Fibroblast of gingiva (primary cell): ENCODE data around the gene SCMH1.
"Not testable (repeated sequence)": the region's sequence is repeated elsewhere in the genome, so short reads cannot be mapped to it uniquely, and the experiment has no call there.

Experiments
- DNase-seq: peaks from one replicate; pipeline ENCODE4 v3.0.0-alpha.2; 2011; ENCODE audit warnings: low read depth

Gene SCMH1

GRCh38 chr1:41152622-41153044 lies 89.5 kb downstream of the SCMH1 start:
- peak; percentile 89 for DNase-seq

DNA sequence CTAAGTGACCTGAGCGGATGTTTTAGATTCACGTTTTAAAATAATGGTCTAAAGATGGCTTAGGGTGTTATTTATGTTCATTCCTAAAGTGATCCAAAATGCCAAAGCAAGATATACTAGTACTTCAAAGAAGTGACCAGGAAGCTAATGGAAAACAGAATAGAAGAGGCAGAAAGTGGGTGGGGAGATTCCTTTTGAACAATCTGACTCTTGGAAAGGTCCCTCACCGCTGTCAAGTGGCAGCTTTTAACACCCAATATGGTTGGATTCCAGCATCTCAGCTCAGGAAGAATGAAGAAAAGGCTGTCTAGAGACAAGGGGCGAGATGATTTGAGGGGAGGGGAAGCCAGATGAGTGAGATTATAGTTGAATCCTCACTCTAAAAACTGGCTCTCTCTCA lies 90.3 kb downstream of the SCMH1 start:
- DNase-seq, result no peak

DNA sequence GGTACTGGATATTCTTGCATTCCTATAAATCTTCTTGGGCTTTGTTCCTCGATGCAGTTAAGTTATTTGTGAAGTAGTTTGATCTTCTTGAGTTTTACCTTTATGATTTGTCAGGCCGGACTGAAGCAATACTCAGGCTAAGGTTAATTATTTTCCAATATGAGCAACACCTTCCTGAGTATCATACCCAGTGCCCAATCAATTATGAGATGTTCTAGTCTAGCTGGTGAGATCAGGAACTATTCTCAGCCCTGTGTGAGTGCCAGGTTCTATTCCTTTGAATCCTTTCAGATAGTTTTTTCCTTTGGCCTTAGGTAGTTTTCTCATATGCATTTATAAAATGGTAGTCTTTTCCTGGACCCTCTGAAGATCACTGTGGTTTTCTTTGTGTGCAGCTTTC lies 92.5 kb downstream of the SCMH1 start:
- DNase-seq, result no peak

DNA sequence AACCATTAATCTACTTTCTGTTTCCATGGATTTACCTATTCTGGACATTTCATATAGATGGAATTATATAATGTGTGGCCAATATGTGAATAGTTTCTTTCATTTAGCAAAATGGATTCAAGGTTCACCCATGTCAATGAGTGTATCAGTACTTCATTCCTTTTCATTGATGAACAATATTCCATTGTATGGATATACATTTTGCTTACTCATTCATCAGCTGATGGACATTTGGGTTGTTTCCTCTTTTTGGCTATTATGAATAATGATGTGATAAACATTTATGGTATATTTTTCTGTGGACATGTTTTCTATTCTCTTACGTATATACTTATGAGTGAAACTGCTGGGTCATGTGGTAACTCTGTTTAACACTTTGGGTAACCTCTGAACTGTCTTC lies 97.8 kb downstream of the SCMH1 start:
- no peak for DNase-seq

GRCh38 chr1:41138549-41138948 lies 103.6 kb downstream of the SCMH1 start:
- DNase-seq, result no peak

DNA sequence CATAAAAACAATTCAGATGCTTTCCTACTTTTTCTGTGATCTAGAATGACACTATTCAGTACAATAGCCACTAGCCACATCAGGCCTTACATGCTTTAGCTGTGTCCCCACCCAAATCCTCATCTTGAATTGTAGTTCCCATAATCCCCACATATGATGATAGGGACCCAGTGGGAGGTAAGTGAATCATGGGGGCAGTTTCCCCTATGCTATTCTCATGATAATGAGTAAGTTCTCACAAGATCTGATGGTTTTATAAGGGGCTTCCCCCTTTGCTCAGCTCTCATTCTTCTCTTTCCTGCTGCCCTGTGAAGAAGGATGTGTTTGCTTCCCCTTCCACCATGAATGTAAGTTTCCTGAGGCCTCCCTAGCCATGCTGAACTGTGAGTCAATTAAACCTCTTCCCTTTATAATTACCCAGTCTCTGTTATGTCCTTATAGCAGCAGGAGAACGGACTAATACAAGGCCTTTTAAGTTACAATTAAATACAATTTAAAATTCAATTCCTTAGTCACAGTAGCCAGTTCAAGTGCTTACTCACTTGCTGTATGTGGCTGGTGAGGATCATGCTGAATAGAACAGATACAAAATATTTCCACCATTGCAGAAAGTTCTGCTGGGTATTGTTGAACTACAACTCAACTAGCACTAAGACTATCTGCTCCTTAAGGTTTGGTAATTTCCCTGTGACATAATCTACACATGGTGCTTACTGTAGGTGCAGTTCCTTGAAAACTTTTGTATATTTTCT lies 106.7 kb downstream of the SCMH1 start:
- DNase-seq, result no peak

- DNase-seq, result not testable (repeated sequence)
These were observed 107.8 kb downstream of the SCMH1 start for GRCh38 chr1:41134325-41134724.

- DNase-seq, result peak; percentile 86
These were observed 119.1 kb downstream of the SCMH1 start for GRCh38 chr1:41122851-41123518.

GRCh38 chr1:41122148-41122547 lies 120.0 kb downstream of the SCMH1 start:
- DNase-seq, result no peak

DNA sequence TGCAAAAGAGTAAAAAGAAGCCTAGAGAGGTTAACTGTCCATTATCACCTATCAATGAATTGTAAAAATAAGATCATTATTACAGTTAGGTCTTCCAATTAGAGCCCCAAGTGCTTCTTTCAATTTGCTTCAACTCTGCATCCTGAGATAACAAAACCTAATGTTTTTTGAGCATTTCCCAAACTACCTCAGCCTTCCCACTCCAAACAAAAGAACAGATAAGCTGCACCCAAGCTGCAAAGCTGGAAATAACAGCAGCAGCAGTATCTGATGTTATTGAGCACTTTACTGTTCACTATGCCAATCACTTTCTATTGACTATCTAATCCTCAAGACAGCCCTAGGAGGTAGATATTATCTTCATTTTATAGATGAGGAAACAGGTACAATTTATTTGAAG lies 123.5 kb downstream of the SCMH1 start:
- DNase-seq, result no peak

- DNase-seq, result not testable (repeated sequence)
These were observed 124.9 kb downstream of the SCMH1 start for GRCh38 chr1:41117241-41117640.

- no peak for DNase-seq
These were observed 131.4 kb downstream of the SCMH1 start for GRCh38 chr1:41110736-41111135.

DNA sequence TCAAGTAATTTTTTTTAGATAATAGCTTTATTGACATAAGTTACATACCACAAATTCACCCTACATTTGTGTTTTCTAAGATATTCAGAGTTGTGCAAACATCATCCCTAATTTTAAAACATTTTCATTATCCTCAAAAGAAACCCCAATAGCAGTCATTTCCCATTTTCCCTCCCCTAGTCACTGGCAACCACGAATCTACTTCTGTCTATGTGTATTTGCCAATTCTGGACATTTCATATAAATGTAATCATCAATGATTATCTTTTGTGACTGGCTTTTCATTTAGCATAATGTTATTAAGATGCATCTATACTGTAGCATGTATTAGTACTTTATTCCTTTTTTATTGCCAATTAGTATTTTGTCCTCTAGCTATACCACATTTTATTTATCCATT lies 131.8 kb downstream of the SCMH1 start:
- DNase-seq, result no peak

- peak; percentile 88 for DNase-seq
These were observed 132.6 kb downstream of the SCMH1 start for GRCh38 chr1:41109310-41110197.

GRCh38 chr1:41108696-41109275 lies 133.3 kb downstream of the SCMH1 start:
- DNase-seq, result peak; percentile 40

- DNase-seq, result no peak
These were observed 138.3 kb downstream of the SCMH1 start for GRCh38 chr1:41103766-41104165.

DNA sequence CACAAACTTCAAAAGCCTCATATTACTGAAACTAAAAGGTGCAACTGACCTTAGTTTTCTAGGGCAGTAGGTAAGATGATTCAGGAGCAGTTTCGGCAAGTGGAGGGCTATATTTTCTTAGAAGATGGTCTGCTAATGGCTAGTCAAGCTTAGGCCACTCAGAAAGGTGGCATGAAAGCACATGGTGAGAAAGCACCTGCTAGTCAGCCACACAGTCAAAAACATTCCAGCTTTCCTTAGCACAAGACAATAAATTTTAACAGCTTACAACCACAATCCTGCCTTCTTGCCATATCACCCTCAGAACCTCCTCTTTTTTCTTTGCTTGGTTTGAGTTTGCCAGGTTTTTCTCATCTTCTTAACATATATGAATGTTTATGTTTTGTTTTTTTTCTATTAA lies 139.5 kb downstream of the SCMH1 start:
- no peak for DNase-seq

- DNase-seq, result peak; percentile 98
These were observed 140.0 kb downstream of the SCMH1 start for GRCh38 chr1:41101950-41102607.

DNA sequence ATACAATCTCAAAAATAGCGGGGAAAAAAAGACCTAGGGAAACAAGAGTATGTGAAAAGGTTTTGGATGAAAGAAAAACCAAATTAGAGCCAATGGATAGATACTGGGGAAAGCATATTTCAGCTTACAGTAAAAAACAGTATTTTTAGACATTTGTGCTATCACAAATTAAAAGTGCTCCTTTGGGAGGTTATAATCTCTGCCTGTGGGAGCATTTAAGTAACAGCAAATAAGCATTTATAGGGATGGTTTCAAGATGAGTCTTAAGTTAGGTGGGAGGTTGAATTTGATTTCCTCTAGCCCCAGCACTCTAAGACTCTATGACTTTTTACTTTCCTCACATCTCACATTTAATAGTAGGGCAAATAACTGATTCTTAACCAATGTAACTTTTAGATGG lies 141.0 kb downstream of the SCMH1 start:
- DNase-seq, result no peak

DNA sequence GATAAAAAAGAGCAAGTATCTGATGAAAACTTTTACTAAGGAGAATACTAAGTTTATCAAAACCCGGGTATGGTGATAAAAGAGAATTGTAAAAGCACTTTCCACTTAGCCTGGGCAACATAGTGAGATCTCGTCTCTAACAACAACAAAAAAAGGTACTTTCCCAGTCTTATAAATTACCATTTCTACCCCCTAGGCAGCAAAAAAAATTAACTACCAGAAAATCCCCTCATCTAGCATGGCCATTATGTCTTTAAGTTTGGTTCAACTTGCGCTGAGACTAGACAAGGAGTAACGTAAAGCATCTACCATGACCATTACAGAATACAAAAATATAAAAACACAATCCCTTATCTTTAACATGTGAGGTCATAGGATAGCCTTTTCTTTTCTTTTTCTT lies 141.9 kb downstream of the SCMH1 start:
- no peak for DNase-seq

- DNase-seq, result no peak
These were observed 143.2 kb downstream of the SCMH1 start for GRCh38 chr1:41098730-41099460.
